HEK293 (cell line): Measurements from ENCODE around the gene CKMT2.

Source experiments
- ATF2 ChIP-seq: fragments of 450-650 bp; formaldehyde crosslinking; IDR thresholded peaks from 2 replicates; pipeline ENCODE4 v1.5.1; 2016; ENCODE audit warnings: missing biosample characterization, missing genetic modification characterization, low read depth
- REPIN1 ChIP-seq: fragments of 450-650 bp; formaldehyde crosslinking; IDR thresholded peaks from 2 replicates; pipeline ENCODE4 v1.5.1; 2017; ENCODE audit warnings: missing biosample characterization, missing genetic modification characterization, low read depth
- SETDB1 ChIP-seq: IDR thresholded peaks from one replicate; pipeline ENCODE4 v1.6.1; 2017; ENCODE audit warnings: mild to moderate bottlenecking, low read length, moderate library complexity, mixed read lengths; ENCODE audit not compliant: insufficient read length
- ZNF114 ChIP-seq: fragments of 450-650 bp; formaldehyde crosslinking; IDR thresholded peaks from 2 replicates; pipeline ENCODE4 v1.5.0; 2017; ENCODE audit warnings: missing biosample characterization, missing genetic modification characterization
- TF ChIP-seq, protein P1 (sequence below): fragments of 450-650 bp; formaldehyde crosslinking; IDR thresholded peaks from 2 replicates; pipeline ENCODE4 v1.5.1; 2017; ENCODE audit warnings: missing biosample characterization, missing genetic modification characterization
- TF ChIP-seq, protein P2 (sequence below): fragments of 450-650 bp; formaldehyde crosslinking; IDR thresholded peaks from 2 replicates; pipeline ENCODE4 v1.5.1; 2016; ENCODE audit warnings: missing biosample characterization, missing genetic modification characterization
- TF ChIP-seq, protein P3 (sequence below): fragments of 450-650 bp; formaldehyde crosslinking; IDR thresholded peaks from 2 replicates; pipeline ENCODE4 v1.5.1; 2016; ENCODE audit warnings: missing biosample characterization, missing genetic modification characterization
- TF ChIP-seq, protein P4 (sequence below): fragments of 450-650 bp; formaldehyde crosslinking; conservative IDR thresholded peaks from 2 replicates; pipeline ENCODE4 v1.5.1; 2016; ENCODE audit warnings: low read depth, missing biosample characterization, missing genetic modification characterization

DNA sequence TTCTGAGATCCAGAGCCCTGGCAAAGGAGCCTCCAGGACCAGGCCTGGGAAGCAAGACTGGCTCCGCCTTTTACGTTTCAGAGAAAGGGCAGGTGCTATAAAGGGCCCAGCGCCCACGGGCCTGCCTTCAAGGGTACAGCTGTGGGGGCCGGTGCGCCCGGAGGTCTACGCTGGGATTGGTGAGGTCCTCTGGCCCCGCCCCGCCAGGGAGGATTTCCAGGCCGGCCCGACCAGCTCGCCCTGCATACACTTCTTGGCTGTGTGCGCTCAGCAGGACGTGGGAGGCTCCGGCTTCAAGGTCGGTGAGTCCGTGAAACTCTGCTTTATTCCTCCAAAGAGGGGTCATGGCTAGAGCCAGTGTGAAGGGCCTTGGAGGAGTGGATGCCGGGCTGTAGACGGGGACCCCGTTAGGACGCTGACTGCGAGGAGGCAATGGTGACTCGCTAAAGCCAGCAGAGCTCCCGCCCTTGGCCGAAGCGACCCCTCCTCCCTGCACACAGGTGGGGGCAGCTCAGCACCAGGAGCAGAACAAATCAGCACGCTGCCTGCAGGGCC is at the start of gene CKMT2:
- TF ChIP-seq, protein P1, sequence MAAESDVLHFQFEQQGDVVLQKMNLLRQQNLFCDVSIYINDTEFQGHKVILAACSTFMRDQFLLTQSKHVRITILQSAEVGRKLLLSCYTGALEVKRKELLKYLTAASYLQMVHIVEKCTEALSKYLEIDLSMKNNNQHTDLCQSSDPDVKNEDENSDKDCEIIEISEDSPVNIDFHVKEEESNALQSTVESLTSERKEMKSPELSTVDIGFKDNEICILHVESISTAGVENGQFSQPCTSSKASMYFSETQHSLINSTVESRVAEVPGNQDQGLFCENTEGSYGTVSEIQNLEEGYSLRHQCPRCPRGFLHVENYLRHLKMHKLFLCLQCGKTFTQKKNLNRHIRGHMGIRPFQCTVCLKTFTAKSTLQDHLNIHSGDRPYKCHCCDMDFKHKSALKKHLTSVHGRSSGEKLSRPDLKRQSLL (tag by site-specific recombination) = no peak
- TF ChIP-seq REPIN1 (tag by site-specific recombination) (no peak), SETDB1 (no peak), ATF2 (tag by site-specific recombination) (no peak), ZNF114 (tag by site-specific recombination) (no peak)
- TF ChIP-seq, protein P2, sequence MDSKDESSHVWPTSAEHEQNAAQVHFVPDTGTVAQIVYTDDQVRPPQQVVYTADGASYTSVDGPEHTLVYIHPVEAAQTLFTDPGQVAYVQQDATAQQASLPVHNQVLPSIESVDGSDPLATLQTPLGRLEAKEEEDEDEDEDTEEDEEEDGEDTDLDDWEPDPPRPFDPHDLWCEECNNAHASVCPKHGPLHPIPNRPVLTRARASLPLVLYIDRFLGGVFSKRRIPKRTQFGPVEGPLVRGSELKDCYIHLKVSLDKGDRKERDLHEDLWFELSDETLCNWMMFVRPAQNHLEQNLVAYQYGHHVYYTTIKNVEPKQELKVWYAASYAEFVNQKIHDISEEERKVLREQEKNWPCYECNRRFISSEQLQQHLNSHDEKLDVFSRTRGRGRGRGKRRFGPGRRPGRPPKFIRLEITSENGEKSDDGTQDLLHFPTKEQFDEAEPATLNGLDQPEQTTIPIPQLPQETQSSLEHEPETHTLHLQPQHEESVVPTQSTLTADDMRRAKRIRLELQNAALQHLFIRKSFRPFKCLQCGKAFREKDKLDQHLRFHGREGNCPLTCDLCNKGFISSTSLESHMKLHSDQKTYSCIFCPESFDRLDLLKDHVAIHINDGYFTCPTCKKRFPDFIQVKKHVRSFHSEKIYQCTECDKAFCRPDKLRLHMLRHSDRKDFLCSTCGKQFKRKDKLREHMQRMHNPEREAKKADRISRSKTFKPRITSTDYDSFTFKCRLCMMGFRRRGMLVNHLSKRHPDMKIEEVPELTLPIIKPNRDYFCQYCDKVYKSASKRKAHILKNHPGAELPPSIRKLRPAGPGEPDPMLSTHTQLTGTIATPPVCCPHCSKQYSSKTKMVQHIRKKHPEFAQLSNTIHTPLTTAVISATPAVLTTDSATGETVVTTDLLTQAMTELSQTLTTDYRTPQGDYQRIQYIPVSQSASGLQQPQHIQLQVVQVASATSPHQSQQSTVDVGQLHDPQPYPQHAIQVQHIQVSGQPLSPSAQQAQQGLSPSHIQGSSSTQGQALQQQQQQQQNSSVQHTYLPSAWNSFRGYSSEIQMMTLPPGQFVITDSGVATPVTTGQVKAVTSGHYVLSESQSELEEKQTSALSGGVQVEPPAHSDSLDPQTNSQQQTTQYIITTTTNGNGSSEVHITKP (tag by site-specific recombination) = no peak
- TF ChIP-seq, protein P3, sequence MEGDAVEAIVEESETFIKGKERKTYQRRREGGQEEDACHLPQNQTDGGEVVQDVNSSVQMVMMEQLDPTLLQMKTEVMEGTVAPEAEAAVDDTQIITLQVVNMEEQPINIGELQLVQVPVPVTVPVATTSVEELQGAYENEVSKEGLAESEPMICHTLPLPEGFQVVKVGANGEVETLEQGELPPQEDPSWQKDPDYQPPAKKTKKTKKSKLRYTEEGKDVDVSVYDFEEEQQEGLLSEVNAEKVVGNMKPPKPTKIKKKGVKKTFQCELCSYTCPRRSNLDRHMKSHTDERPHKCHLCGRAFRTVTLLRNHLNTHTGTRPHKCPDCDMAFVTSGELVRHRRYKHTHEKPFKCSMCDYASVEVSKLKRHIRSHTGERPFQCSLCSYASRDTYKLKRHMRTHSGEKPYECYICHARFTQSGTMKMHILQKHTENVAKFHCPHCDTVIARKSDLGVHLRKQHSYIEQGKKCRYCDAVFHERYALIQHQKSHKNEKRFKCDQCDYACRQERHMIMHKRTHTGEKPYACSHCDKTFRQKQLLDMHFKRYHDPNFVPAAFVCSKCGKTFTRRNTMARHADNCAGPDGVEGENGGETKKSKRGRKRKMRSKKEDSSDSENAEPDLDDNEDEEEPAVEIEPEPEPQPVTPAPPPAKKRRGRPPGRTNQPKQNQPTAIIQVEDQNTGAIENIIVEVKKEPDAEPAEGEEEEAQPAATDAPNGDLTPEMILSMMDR = no peak
- TF ChIP-seq, protein P4, sequence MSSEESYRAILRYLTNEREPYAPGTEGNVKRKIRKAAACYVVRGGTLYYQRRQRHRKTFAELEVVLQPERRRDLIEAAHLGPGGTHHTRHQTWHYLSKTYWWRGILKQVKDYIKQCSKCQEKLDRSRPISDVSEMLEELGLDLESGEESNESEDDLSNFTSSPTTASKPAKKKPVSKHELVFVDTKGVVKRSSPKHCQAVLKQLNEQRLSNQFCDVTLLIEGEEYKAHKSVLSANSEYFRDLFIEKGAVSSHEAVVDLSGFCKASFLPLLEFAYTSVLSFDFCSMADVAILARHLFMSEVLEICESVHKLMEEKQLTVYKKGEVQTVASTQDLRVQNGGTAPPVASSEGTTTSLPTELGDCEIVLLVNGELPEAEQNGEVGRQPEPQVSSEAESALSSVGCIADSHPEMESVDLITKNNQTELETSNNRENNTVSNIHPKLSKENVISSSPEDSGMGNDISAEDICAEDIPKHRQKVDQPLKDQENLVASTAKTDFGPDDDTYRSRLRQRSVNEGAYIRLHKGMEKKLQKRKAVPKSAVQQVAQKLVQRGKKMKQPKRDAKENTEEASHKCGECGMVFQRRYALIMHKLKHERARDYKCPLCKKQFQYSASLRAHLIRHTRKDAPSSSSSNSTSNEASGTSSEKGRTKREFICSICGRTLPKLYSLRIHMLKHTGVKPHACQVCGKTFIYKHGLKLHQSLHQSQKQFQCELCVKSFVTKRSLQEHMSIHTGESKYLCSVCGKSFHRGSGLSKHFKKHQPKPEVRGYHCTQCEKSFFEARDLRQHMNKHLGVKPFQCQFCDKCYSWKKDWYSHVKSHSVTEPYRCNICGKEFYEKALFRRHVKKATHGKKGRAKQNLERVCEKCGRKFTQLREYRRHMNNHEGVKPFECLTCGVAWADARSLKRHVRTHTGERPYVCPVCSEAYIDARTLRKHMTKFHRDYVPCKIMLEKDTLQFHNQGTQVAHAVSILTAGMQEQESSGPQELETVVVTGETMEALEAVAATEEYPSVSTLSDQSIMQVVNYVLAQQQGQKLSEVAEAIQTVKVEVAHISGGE (tag by site-specific recombination) = no peak
